HEK293T (cell line): Measurements from ENCODE around the gene MBD3L3.

Source experiments
- CTCF ChIA-PET: fragments of 350-600 bp; formaldehyde crosslinking; extraction: SDS; loops from one replicate; lab custom pipeline; 2021; ENCODE audit warnings: antibody characterized with exemption, inconsistent platforms; lab: Yijun Ruan, JAX
- POLR2A ChIA-PET: fragments of 350-600 bp; formaldehyde crosslinking; extraction: SDS; loops from one replicate; lab custom pipeline; 2020; ENCODE audit warnings: antibody characterized with exemption, inconsistent platforms; lab: Yijun Ruan, JAX
- DNase-seq: peaks from one replicate; pipeline ENCODE4 v3.0.0; 2012; ENCODE audit warnings: mixed read lengths; ENCODE audit errors: extremely low spot score
- ARNT ChIP-seq: fragments of 450-650 bp; IDR thresholded peaks from 2 replicates; pipeline ENCODE4 v1.6.1; 2017; ENCODE audit warnings: mild to moderate bottlenecking
- BHLHE40 ChIP-seq: fragments of 450-650 bp; IDR thresholded peaks from 2 replicates; pipeline ENCODE4 v1.6.1; 2016; ENCODE audit warnings: mild to moderate bottlenecking, moderate library complexity, borderline replicate concordance
- CTBP1 ChIP-seq: fragments of 450-650 bp; IDR thresholded peaks from 2 replicates; pipeline ENCODE4 v1.6.1; 2016; ENCODE audit warnings: borderline replicate concordance
- ELF4 ChIP-seq: fragments of 450-650 bp; IDR thresholded peaks from 2 replicates; pipeline ENCODE4 v1.6.1; 2017; ENCODE audit warnings: antibody characterized with exemption
- FOXA1 ChIP-seq: fragments of 450-650 bp; IDR thresholded peaks from 2 replicates; pipeline ENCODE4 v1.6.1; 2016; ENCODE audit warnings: mild to moderate bottlenecking
- FOXK2 ChIP-seq: fragments of 450-650 bp; IDR thresholded peaks from 2 replicates; pipeline ENCODE4 v1.6.1; 2016; ENCODE audit warnings: mild to moderate bottlenecking
- FOXM1 ChIP-seq: fragments of 450-650 bp; IDR thresholded peaks from 2 replicates; pipeline ENCODE4 v1.6.1; 2017; ENCODE audit warnings: mild to moderate bottlenecking, borderline replicate concordance
- HDGF ChIP-seq: fragments of 450-650 bp; IDR thresholded peaks from 2 replicates; pipeline ENCODE4 v1.6.1; 2017; ENCODE audit warnings: antibody characterized with exemption, borderline replicate concordance
- L3MBTL2 ChIP-seq: fragments of 450-650 bp; conservative IDR thresholded peaks from 2 replicates; pipeline ENCODE4 v1.6.1; 2016; ENCODE audit warnings: mild to moderate bottlenecking
- LEF1 ChIP-seq: fragments of 450-650 bp; IDR thresholded peaks from 2 replicates; pipeline ENCODE4 v1.6.1; 2017; ENCODE audit warnings: mild to moderate bottlenecking, borderline replicate concordance
- NFRKB ChIP-seq: fragments of 450-650 bp; IDR thresholded peaks from 2 replicates; pipeline ENCODE4 v1.6.1; 2016; ENCODE audit warnings: mild to moderate bottlenecking, moderate library complexity
- PKNOX1 ChIP-seq: fragments of 450-650 bp; IDR thresholded peaks from 2 replicates; pipeline ENCODE4 v1.6.1; 2016
- SP1 ChIP-seq: fragments of 450-650 bp; IDR thresholded peaks from 2 replicates; pipeline ENCODE4 v1.6.1; 2017
- SUZ12 ChIP-seq: fragments of 450-650 bp; IDR thresholded peaks from 2 replicates; pipeline ENCODE4 v1.6.1; 2016; ENCODE audit warnings: mild to moderate bottlenecking
- TARDBP ChIP-seq: fragments of 450-650 bp; IDR thresholded peaks from 2 replicates; pipeline ENCODE4 v1.6.1; 2016
- ZNF384 ChIP-seq: fragments of 450-650 bp; IDR thresholded peaks from 2 replicates; pipeline ENCODE4 v1.6.1; 2016

The MBD3L3 gene

GRCh38 chr19:7098096-7098495 lies 39.6 kb upstream of the MBD3L3 start:
- ChIA-PET POLR2A (interaction anchor here (1.2 kb wide), 1 partner anchor 28 kb away, joined by 4 read pairs; the partner anchor contains the start of gene ZNF557), CTCF (no interaction called here)
- no peak for DNase-seq
- TF ChIP-seq ARNT (no peak), HDGF (no peak), SUZ12 (no peak), LEF1 (no peak), ZNF384 (no peak), BHLHE40 (no peak), CTBP1 (no peak), L3MBTL2 (no peak), TARDBP (no peak), SP1 (no peak), ELF4 (no peak), FOXM1 (no peak), FOXK2 (no peak)

GRCh38 chr19:7088999-7089398 lies 30.5 kb upstream of the MBD3L3 start:
- ChIA-PET POLR2A (interaction anchor here (1.1 kb wide), 1 partner anchor 10 kb away, joined by 3 read pairs; no protein-coding TSS in a partner anchor), CTCF (no interaction called here)
- TF ChIP-seq PKNOX1 (no peak), FOXA1 (no peak), CTBP1 (no peak), SUZ12 (no peak), ZNF384 (no peak), ELF4 (no peak), TARDBP (no peak), NFRKB (no peak), BHLHE40 (no peak), FOXK2 (no peak), LEF1 (no peak), FOXM1 (no peak), ARNT (no peak), L3MBTL2 (no peak), HDGF (no peak)
- no peak for DNase-seq

- CTCF ChIA-PET, result interaction anchor here (0.6 kb wide), 1 partner anchor 11 kb away, joined by 3 read pairs; no protein-coding TSS in a partner anchor
- POLR2A ChIA-PET, result interaction anchor here (2.5 kb wide), 1 partner anchor 14 kb away, joined by 8 read pairs; the partner anchor contains the start of gene ZNF557
- 0 out of 2 replicates have a peak, but pooled peaks have one; percentile 10 for TF ChIP-seq L3MBTL2
- no peak for TF ChIP-seq BHLHE40
- TF ChIP-seq FOXM1, result no peak
- TF ChIP-seq FOXK2, result no peak
- TF ChIP-seq TARDBP, result no peak
- no peak for TF ChIP-seq PKNOX1
- no peak for DNase-seq
These were observed 24.8 kb upstream of the MBD3L3 start for GRCh38 chr19:7083076-7083956.

GRCh38 chr19:7078008-7078407 lies 19.5 kb upstream of the MBD3L3 start:
- ChIA-PET CTCF (no interaction called here), POLR2A (no interaction called here)
- TF ChIP-seq ELF4, result no peak
- TF ChIP-seq ZNF384, result no peak
- no peak for TF ChIP-seq SP1
- no peak for TF ChIP-seq NFRKB
- no peak for TF ChIP-seq FOXK2
- no peak for TF ChIP-seq SUZ12
- TF ChIP-seq L3MBTL2, result no peak
- no peak for TF ChIP-seq BHLHE40
- no peak for TF ChIP-seq FOXA1
- no peak for TF ChIP-seq CTBP1
- no peak for TF ChIP-seq HDGF
- no peak for TF ChIP-seq PKNOX1
- no peak for DNase-seq

- POLR2A ChIA-PET, result interaction anchor here (1.4 kb wide), 1 partner anchor 23 kb away, joined by 3 read pairs; no protein-coding TSS in a partner anchor
- TF ChIP-seq SUZ12, result no peak
- TF ChIP-seq SP1, result no peak
- TF ChIP-seq CTBP1, result no peak
- TF ChIP-seq FOXA1, result no peak
- TF ChIP-seq LEF1, result no peak
- TF ChIP-seq ELF4, result no peak
- TF ChIP-seq PKNOX1, result no peak
- no peak for TF ChIP-seq FOXM1
- no peak for TF ChIP-seq TARDBP
- TF ChIP-seq ZNF384, result no peak
- no peak for TF ChIP-seq BHLHE40
- TF ChIP-seq FOXK2, result no peak
- TF ChIP-seq L3MBTL2, result no peak
- TF ChIP-seq NFRKB, result no peak
- no peak for TF ChIP-seq ARNT
- no peak for DNase-seq
- CTCF ChIA-PET, result interaction anchor here (0.6 kb wide), 1 partner anchor 59 kb away, joined by 6 read pairs; no protein-coding TSS in a partner anchor
These were observed 17.7 kb upstream of the MBD3L3 start for GRCh38 chr19:7076151-7076550.
